OCI-LY3 (cell line): Measurements from ENCODE around the gene SWI5.

Experiments used
- CTCF ChIP-seq: fragments of 200-600, 300-600 bp; sonication (generic); IDR thresholded peaks from 2 replicates; pipeline ENCODE4 v1.5.1; 2014; ENCODE audit warnings: antibody characterized with exemption, low read length, low read depth
- EZH2phosphoT487 ChIP-seq: fragments of 200-600 bp; shearing (Covaris generic); IDR thresholded peaks from 2 replicates; pipeline ENCODE4 v1.6.1; 2018; ENCODE audit warnings: antibody characterized with exemption, mixed run types, low read depth

- TF ChIP-seq CTCF = no peak
- no peak for TF ChIP-seq EZH2phosphoT487
These were observed 61.9 kb downstream of the SWI5 start for GRCh38 chr9:128337936-128338335.
